A549 (cell line): Measurements from ENCODE around the gene ZNF519. TPM values are rescaled to one million over a fixed set of nuclear protein-coding genes. Genes with fewer than 3 reads are reported as not detected.
A peak's percentile ranks its signal among the peaks of the same experiment; 100 is the strongest.
"Not testable (repeated sequence)": the region's sequence is repeated elsewhere in the genome, so short reads cannot be mapped to it uniquely, and the experiment has no call there.

Experiments
- ATAC-seq, 2 experiments: fragments of 200-7000 bp in 1 of 2; fragments of >200 bp in 1 of 2; cut with Nextera tagmentation in 1 of 2; cut with Tn5 transposase in 1 of 2; 3 replicates each; pipeline versions ENCODE4 v1.8.0 to v1.9.1; 2018 to 2020; ENCODE audit warnings: mild to moderate bottlenecking in 1 of 2, moderate library complexity in 1 of 2
- CTCF ChIA-PET: fragments of 300-600 bp; sonication (Branson Sonifier 250); formaldehyde crosslinking; extraction: SDS; loops from one replicate; lab custom pipeline; 2021; ENCODE audit warnings: antibody characterized with exemption, inconsistent platforms; lab: Yijun Ruan, JAX
- POLR2A ChIA-PET: fragments of 350-600 bp; formaldehyde crosslinking; extraction: SDS; loops from one replicate; lab custom pipeline; 2021; ENCODE audit warnings: antibody characterized with exemption, inconsistent platforms; lab: Yijun Ruan, JAX
- DNase-seq, 2 experiments: peaks; one replicate each; pipeline versions ENCODE4 v3.0.0 to v3.0.0-alpha.2; 2011 to 2016; ENCODE audit warnings: low read depth in 1 of 2, low spot score in 1 of 2
- FAIRE-seq: peaks from 2 replicates; lab custom pipeline; 2011; peaks lifted over from hg19 to GRCh38; lab: Jason Lieb, UNC
- H3K27ac ChIP-seq, 2 experiments: fragments of >200 bp; sonication (Bioruptor Twin); formaldehyde crosslinking; 3 replicates each; pipeline ENCODE4 v1.5.1; 2016 to 2017
- H3K4me1 ChIP-seq: fragments of >200 bp; sonication (Bioruptor Twin); formaldehyde crosslinking; 3 replicates; pipeline ENCODE4 v1.6.1; 2016
- H3K4me2 ChIP-seq: fragments of >200 bp; sonication (Bioruptor Twin); formaldehyde crosslinking; 3 replicates; pipeline ENCODE4 v1.6.1; 2016
- H3K4me3 ChIP-seq: fragments of >200 bp; sonication (Bioruptor Twin); formaldehyde crosslinking; 3 replicates; pipeline ENCODE4 v1.5.1; 2016
- H3K9me3 ChIP-seq: fragments of >200 bp; sonication (Bioruptor Twin); formaldehyde crosslinking; 3 replicates; pipeline ENCODE4 v1.6.1; 2016
- CBX8 ChIP-seq: fragments of 200-600 bp; sonication (generic); IDR thresholded peaks from 2 replicates; pipeline ENCODE4 v1.6.1; 2016
- CHD2 ChIP-seq: fragments of 150-350 bp; IDR thresholded peaks from 2 replicates; pipeline ENCODE4 v1.6.1; 2014; ENCODE audit warnings: low read length; ENCODE audit not compliant: partially characterized antibody
- CHD4 ChIP-seq: fragments of 200-600 bp; sonication (generic); IDR thresholded peaks from 2 replicates; pipeline ENCODE4 v1.6.1; 2016; ENCODE audit warnings: antibody characterized with exemption, mild to moderate bottlenecking, borderline replicate concordance
- CTCF ChIP-seq: fragments of >200 bp; sonication (Bioruptor Twin); formaldehyde crosslinking; IDR thresholded peaks from 3 replicates; pipeline ENCODE4 v1.5.1; 2016
- E2F6 ChIP-seq: IDR thresholded peaks from 2 replicates; pipeline ENCODE4 v1.6.1; 2012; ENCODE audit warnings: low read depth, borderline replicate concordance
- EHF ChIP-seq: fragments of 250-450 bp; sonication (Bioruptor Pico); IDR thresholded peaks from 2 replicates; pipeline ENCODE4 v1.5.0; 2020; ENCODE audit warnings: mild to moderate bottlenecking
- ESRRA ChIP-seq: fragments of 150-350 bp; IDR thresholded peaks from 2 replicates; pipeline ENCODE4 v1.6.1; 2014; ENCODE audit warnings: mild to moderate bottlenecking, low read length, borderline replicate concordance
- FOXS1 ChIP-seq: fragments of 250-450 bp; sonication (Bioruptor Pico); IDR thresholded peaks from 2 replicates; pipeline ENCODE4 v1.5.0; 2020; ENCODE audit warnings: mild to moderate bottlenecking, moderate library complexity
- GATA3 ChIP-seq: IDR thresholded peaks from 2 replicates; pipeline ENCODE4 v1.6.1; 2012; ENCODE audit warnings: borderline replicate concordance
- HDAC2 ChIP-seq: fragments of 200-600 bp; sonication (generic); IDR thresholded peaks from 2 replicates; pipeline ENCODE4 v1.6.1; 2016
- JUN ChIP-seq, 2 experiments: fragments of >200 bp; sonication (Bioruptor Twin); formaldehyde crosslinking; IDR thresholded peaks; 2 replicates in 1 of 2; 3 replicates in 1 of 2; pipeline ENCODE4 v1.6.1; 2016 to 2017
- JUNB ChIP-seq: fragments of >200 bp; sonication (Bioruptor Twin); formaldehyde crosslinking; IDR thresholded peaks from 2 replicates; pipeline ENCODE4 v1.6.1; 2016
- KDM1A ChIP-seq: fragments of 200-600 bp; sonication (generic); IDR thresholded peaks from 2 replicates; pipeline ENCODE4 v1.6.1; 2016; ENCODE audit warnings: low read depth, mild to moderate bottlenecking
- KDM5A ChIP-seq: fragments of 200-600 bp; sonication (generic); IDR thresholded peaks from 2 replicates; pipeline ENCODE4 v1.6.1; 2016; ENCODE audit warnings: antibody characterized with exemption, mild to moderate bottlenecking
- MAFK ChIP-seq: fragments of 450-650 bp; IDR thresholded peaks from 2 replicates; pipeline ENCODE4 v1.6.1; 2014; ENCODE audit not compliant: partially characterized antibody
- MAX ChIP-seq: IDR thresholded peaks from 2 replicates; pipeline ENCODE4 v1.6.1; 2012
- POLR2A ChIP-seq: IDR thresholded peaks from 2 replicates; pipeline ENCODE4 v1.6.1; 2012; ENCODE audit warnings: mild to moderate bottlenecking, low read length
- RAD21 ChIP-seq, 2 experiments: fragments of >200 bp in 1 of 2; sonication (Bioruptor Twin) in 1 of 2; formaldehyde crosslinking in 1 of 2; IDR thresholded peaks in 1 of 2; conservative IDR thresholded peaks in 1 of 2; 2 replicates in 1 of 2; 3 replicates in 1 of 2; pipeline ENCODE4 v1.6.1; 2012 to 2018; ENCODE audit warnings: inconsistent platforms in 1 of 2
- SMC3 ChIP-seq: fragments of >200 bp; sonication (Bioruptor Twin); formaldehyde crosslinking; IDR thresholded peaks from 3 replicates; pipeline ENCODE4 v1.6.1; 2018; ENCODE audit warnings: inconsistent platforms
- SREBF2 ChIP-seq: fragments of 450-650 bp; IDR thresholded peaks from 2 replicates; pipeline ENCODE4 v1.6.1; 2014; ENCODE audit warnings: mild to moderate bottlenecking, moderate library complexity
- USF2 ChIP-seq: fragments of 450-650 bp; IDR thresholded peaks from 2 replicates; pipeline ENCODE4 v1.6.1; 2014; ENCODE audit warnings: antibody characterized with exemption
- ZNF302 ChIP-seq: fragments of 250-450 bp; sonication (Bioruptor Pico); IDR thresholded peaks from 2 replicates; pipeline ENCODE4 v1.9.0; 2021; ENCODE audit warnings: inconsistent platforms, mild to moderate bottlenecking, moderate library complexity
- ZSCAN20 ChIP-seq: fragments of 250-450 bp; sonication (Bioruptor Pico); IDR thresholded peaks from 2 replicates; pipeline ENCODE4 v1.8.0; 2022; ENCODE audit warnings: mild to moderate bottlenecking, moderate library complexity
- WGBS: methylation state at CpG from one replicate; pipeline ENCODE4 v1.1.6; 2017; ENCODE audit errors: missing lambda C conversion rate; 5-methylcytosine and 5-hydroxymethylcytosine counted together
- polyA plus RNA-seq, 4 experiments: library from polyadenylated mRNA; depleted of rRNA in 3 of 4; stranded (reverse); fragments of >200 nt; fragmentation: RNase III in 1 of 4; extraction: RNeasy Plus Mini Kit Qiagen cat#74134 plus additional on column Dnase treatment in 1 of 4; gene quantifications; 2 replicates in 3 of 4; 3 replicates in 1 of 4; pipeline ENCODE4 v1.2.3, GENCODE V29; 2011 to 2017

The ZNF519 gene
- polyA plus RNA-seq, 2 of the 4 experiments (the other 2 are of a cell fraction) = 3.2 to 6.6 TPM

- WGBS = no CpG with 5 or more reads among the region's 61 CpGs
- POLR2A ChIA-PET, H3K9me3 ChIP-seq, FAIRE-seq, H3K4me1 ChIP-seq: not testable (repeated sequence)
- DNase-seq (peak; percentile 38 to 91), ATAC-seq (peak; percentile 99)
- Histone ChIP-seq H3K4me2 (peak overlapping the region; percentile 78), H3K4me3 (peak overlapping the region; percentile 68), H3K27ac (peak overlapping the region; percentile 75 to 89)
- peak; percentile 73 for TF ChIP-seq CTCF
- peak; percentile 36; the same call in 1 of the 2 replicates for TF ChIP-seq E2F6
- peak; percentile 49; the same call in 1 of the 2 replicates for TF ChIP-seq MAX
- peak; percentile 90 for TF ChIP-seq SMC3
- peak; percentile 30; the same call in 1 of the 2 replicates for TF ChIP-seq POLR2A
- TF ChIP-seq JUN (IDR thresholded peaks at IDR 0.05) = 0 out of 5 replicates have a peak, but pooled peaks of 1 of the 2 experiments have one; percentile 26
- peak; percentile 78 to 92 for TF ChIP-seq RAD21 (conservative IDR thresholded peaks at IDR 0.05 in 1 of 2, IDR thresholded peaks at IDR 0.05 in 1 of 2)
- CTCF ChIA-PET = interaction anchor here (0.6 to 1.9 kb wide), 6 partner anchors 11 to 368 kb away, joined by 3 to 13 read pairs (median 5); partner anchors contain the start of gene MC5R
These were observed 46.3 kb upstream of the ZNF519 start for GRCh38 chr18:14178321-14179196.

- H3K9me3 ChIP-seq, H3K27ac ChIP-seq, H3K4me1 ChIP-seq, H3K4me3 ChIP-seq, POLR2A ChIA-PET, H3K4me2 ChIP-seq, DNase-seq, ATAC-seq, FAIRE-seq: not testable (repeated sequence)
- WGBS = no CpG with 5 or more reads among the region's 48 CpGs
- CTCF ChIA-PET = interaction anchor here (0.6 to 1.9 kb wide), 5 partner anchors 12 to 354 kb away, joined by 4 to 13 read pairs (median 5); partner anchors contain the start of gene MC5R
These were observed 45.5 kb upstream of the ZNF519 start for GRCh38 chr18:14177540-14178320.

GRCh38 chr18:14175404-14175803 is 43.2 kb upstream of the ZNF519 start:
- H3K4me1 ChIP-seq, POLR2A ChIA-PET, H3K27ac ChIP-seq, H3K9me3 ChIP-seq, CTCF ChIA-PET, DNase-seq, FAIRE-seq, H3K4me2 ChIP-seq, H3K4me3 ChIP-seq, ATAC-seq: not testable (repeated sequence)
- 74% methylated on average over 6 of the region's 6 CpGs for whole genome bisulfite sequencing

- Histone ChIP-seq H3K27ac (no peak overlapping the region), H3K4me3 (no peak overlapping the region), H3K4me2 (no peak overlapping the region), H3K9me3 (no peaks in the 10 kb centered on the region), H3K4me1 (no peaks in the 10 kb centered on the region)
- no peak for ATAC-seq
- TF ChIP-seq CBX8 = no peak
- no peak for TF ChIP-seq CHD4
- no peak for TF ChIP-seq KDM5A
- TF ChIP-seq GATA3 = no peak
- no peak for TF ChIP-seq HDAC2
- TF ChIP-seq EHF (CRISPR knock-in tag) = no peak
- TF ChIP-seq JUNB = no peak
- no peak for TF ChIP-seq E2F6
- no peak for TF ChIP-seq FOXS1 (CRISPR knock-in tag)
- TF ChIP-seq SREBF2 = no peak
- TF ChIP-seq ZSCAN20 (CRISPR knock-in tag) = no peak
- TF ChIP-seq ESRRA = no peak
- TF ChIP-seq CHD2 = no peak
- no peak for TF ChIP-seq MAFK
- TF ChIP-seq ZNF302 (CRISPR knock-in tag) = no peak
- no peak for TF ChIP-seq KDM1A
- TF ChIP-seq USF2 = no peak
- CTCF ChIA-PET = no interaction called here
- no peak for DNase-seq
- no peak for FAIRE-seq
- WGBS = 69% methylated on average over 4 of the region's 5 CpGs
- POLR2A ChIA-PET = no interaction called here
These were observed 42.5 kb upstream of the ZNF519 start for GRCh38 chr18:14174706-14175085.
